ENCODE data around the gene GPR158.

GPR158 gene

GRCh38 chr10:25417611-25418010, 242.8 kb downstream of the GPR158 start:
- Histone ChIP-seq H3K4me3 (replicated peaks; ENCODE audit: insufficient read depth, low read length) (no peak overlapping the region), H3K27ac (replicated peaks) (no peak overlapping the region), H3K27me3 (ENCODE audit: insufficient read depth, poor library complexity, severe bottlenecking) (no peaks in the 10 kb centered on the region)
- TF ChIP-seq CTCF (IDR thresholded peaks at IDR 0.05; ENCODE audit: insufficient read depth, low read length) (no peak), GABPA (IDR thresholded peaks at IDR 0.05; ENCODE audit: low read depth) (no peak), POLR2AphosphoS5 (IDR thresholded peaks at IDR 0.05; ENCODE audit: low read depth) (no peak), SPI1 (IDR thresholded peaks at IDR 0.05; ENCODE audit: borderline replicate concordance, low read depth) (no peak), REST (IDR thresholded peaks at IDR 0.05; ENCODE audit: insufficient replicate concordance, low read depth) (no peak)
- DNase-seq (ENCODE audit: low read depth in 1 of 2, low spot score in 1 of 2) = no peak

DNA sequence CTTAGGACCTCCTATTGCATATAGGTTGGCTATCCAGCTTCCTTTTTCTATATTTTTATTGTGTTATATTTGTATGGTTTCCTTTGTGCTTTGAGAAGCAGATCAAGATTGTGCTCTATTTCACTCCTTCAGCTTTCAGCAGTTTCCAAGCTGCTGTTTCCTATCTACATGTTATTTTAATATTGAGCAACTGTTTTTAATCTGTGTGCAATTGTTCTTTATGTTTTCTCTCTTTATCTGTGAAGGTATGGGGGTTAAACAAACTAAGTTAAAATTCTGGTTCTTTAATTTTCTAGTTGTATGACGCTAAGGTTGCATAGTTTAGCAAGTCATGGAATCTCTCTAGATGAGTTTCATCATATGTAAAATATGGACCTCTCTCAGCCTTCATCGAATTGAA, 251.0 kb downstream of the GPR158 start:
- DNase-seq (ENCODE audit: low read depth in 1 of 2, low spot score in 1 of 2) = no peak
- TF ChIP-seq SPI1 (IDR thresholded peaks at IDR 0.05; ENCODE audit: borderline replicate concordance, low read depth) = no peak
- TF ChIP-seq REST (IDR thresholded peaks at IDR 0.05; ENCODE audit: insufficient replicate concordance, low read depth) = no peak
- Histone ChIP-seq H3K4me3 (replicated peaks; ENCODE audit: insufficient read depth, low read length) (no peak overlapping the region), H3K27ac (replicated peaks) (no peak overlapping the region), H3K27me3 (ENCODE audit: insufficient read depth, poor library complexity, severe bottlenecking) (no peaks in the 10 kb centered on the region)

- H3K27me3 ChIP-seq (ENCODE audit: insufficient read depth, poor library complexity, severe bottlenecking) = no peaks in the 10 kb centered on the region
- TF ChIP-seq CTCF (IDR thresholded peaks at IDR 0.05; ENCODE audit: insufficient read depth, low read length) (no peak), GABPA (IDR thresholded peaks at IDR 0.05; ENCODE audit: low read depth) (no peak), SPI1 (IDR thresholded peaks at IDR 0.05; ENCODE audit: borderline replicate concordance, low read depth) (no peak), REST (IDR thresholded peaks at IDR 0.05; ENCODE audit: insufficient replicate concordance, low read depth) (no peak), POLR2AphosphoS5 (IDR thresholded peaks at IDR 0.05; ENCODE audit: low read depth) (no peak)
- no peak for DNase-seq (ENCODE audit: low read depth in 1 of 2, low spot score in 1 of 2)
Observed at GRCh38 chr10:25436431-25436830, 261.6 kb downstream of the GPR158 start.

GRCh38 chr10:25441270-25441669, 266.5 kb downstream of the GPR158 start:
- TF ChIP-seq CTCF (IDR thresholded peaks at IDR 0.05; ENCODE audit: insufficient read depth, low read length) (no peak), SPI1 (IDR thresholded peaks at IDR 0.05; ENCODE audit: borderline replicate concordance, low read depth) (no peak), POLR2AphosphoS5 (IDR thresholded peaks at IDR 0.05; ENCODE audit: low read depth) (no peak), REST (IDR thresholded peaks at IDR 0.05; ENCODE audit: insufficient replicate concordance, low read depth) (no peak), GABPA (IDR thresholded peaks at IDR 0.05; ENCODE audit: low read depth) (no peak)
- peak in 1 of 2 experiments; percentile 2 for DNase-seq (ENCODE audit: low read depth in 1 of 2, low spot score in 1 of 2)
- Histone ChIP-seq H3K27me3 (ENCODE audit: insufficient read depth, poor library complexity, severe bottlenecking) (no peaks in the 10 kb centered on the region), H3K4me3 (replicated peaks; ENCODE audit: insufficient read depth, low read length) (no peak overlapping the region), H3K27ac (replicated peaks) (no peak overlapping the region)

More at GRCh38 chr10:25436431-25436830, 261.6 kb downstream of the GPR158 start:
- no peak overlapping the region for H3K4me3 ChIP-seq (replicated peaks; ENCODE audit: insufficient read depth, low read length)
- H3K27ac ChIP-seq (replicated peaks) = no peak overlapping the region

Measured in HL-60 (cell line).